Osteoblast (primary cell): Measurements from ENCODE around the gene DPP10. TPM values are rescaled to one million over a fixed set of nuclear protein-coding genes. Genes with fewer than 3 reads are reported as not detected.

ENCODE experiments used
- DNase-seq: peaks from one replicate; pipeline ENCODE4 v3.0.0; 2011; ENCODE audit warnings: low spot score, mixed read lengths; ENCODE audit not compliant: insufficient read length; ENCODE audit errors: missing footprints
- H2AFZ ChIP-seq: 2 replicates; pipeline ENCODE4 v1.6.0; 2011; ENCODE audit warnings: mild to moderate bottlenecking, low read length
- H3K27ac ChIP-seq: 2 replicates; pipeline ENCODE4 v1.5.1; 2011; ENCODE audit warnings: mild to moderate bottlenecking, low read depth, low read length, moderate library complexity
- H3K27me3 ChIP-seq: 2 replicates; pipeline ENCODE4 v1.6.0; 2012; ENCODE audit warnings: mild to moderate bottlenecking, control low read depth, inconsistent platforms, low read length, moderate library complexity; ENCODE audit not compliant: insufficient read depth
- H3K36me3 ChIP-seq: 2 replicates; pipeline ENCODE4 v1.5.1; 2011; ENCODE audit warnings: mild to moderate bottlenecking, low read length, control low read depth, moderate library complexity; ENCODE audit not compliant: insufficient read depth
- H3K4me1 ChIP-seq: 2 replicates; pipeline ENCODE4 v1.5.1; 2011; ENCODE audit warnings: mild to moderate bottlenecking, low read length, control low read depth, moderate library complexity; ENCODE audit not compliant: insufficient read depth
- H3K4me2 ChIP-seq: 2 replicates; pipeline ENCODE4 v1.6.0; 2011; ENCODE audit warnings: mild to moderate bottlenecking, low read length; ENCODE audit not compliant: insufficient read depth
- H3K4me3 ChIP-seq: fragments of 200-600 bp; sonication (generic); 3 replicates; pipeline ENCODE4 v1.5.1; 2012; ENCODE audit warnings: mild to moderate bottlenecking, low read length, inconsistent platforms; ENCODE audit not compliant: insufficient read depth
- H3K79me2 ChIP-seq: 2 replicates; pipeline ENCODE4 v1.6.0; 2012; ENCODE audit warnings: mild to moderate bottlenecking, low read length, control low read depth, inconsistent platforms; ENCODE audit not compliant: insufficient read depth
- H3K9me3 ChIP-seq: 2 replicates; pipeline ENCODE4 v1.5.1; 2011; ENCODE audit warnings: low read depth, low read length, control low read depth
- H4K20me1 ChIP-seq: 2 replicates; pipeline ENCODE4 v1.6.0; 2012; ENCODE audit warnings: mild to moderate bottlenecking, low read length, control low read depth; ENCODE audit not compliant: insufficient read depth
- CTCF ChIP-seq: IDR thresholded peaks from 2 replicates; pipeline ENCODE4 v1.5.1; 2011; ENCODE audit warnings: mild to moderate bottlenecking, low read depth, low read length, moderate library complexity; ENCODE audit errors: extremely low read depth
- total RNA-seq: library from RNA; depleted of rRNA; stranded (reverse); fragments of >200 nt; gene quantifications from 2 replicates; pipeline ENCODE4 v1.2.3, GENCODE V29; 2012

Gene DPP10
- total RNA-seq, 1 donor, result not detected

GRCh38 chr2:114698520-114698919 is 256.1 kb downstream of the DPP10 start:
- H3K4me3 ChIP-seq, result no peak overlapping the region
- H3K79me2 ChIP-seq, result no peaks in the 10 kb centered on the region
- no peaks in the 10 kb centered on the region for H3K27me3 ChIP-seq
- H2AFZ ChIP-seq, result no peak overlapping the region
- H3K36me3 ChIP-seq, result no peaks in the 10 kb centered on the region
- H3K4me2 ChIP-seq, result no peak overlapping the region
- no peak for TF ChIP-seq CTCF
- H3K9me3 ChIP-seq, result no peaks in the 10 kb centered on the region
- no peak for DNase-seq
- H3K4me1 ChIP-seq, result no peaks in the 10 kb centered on the region
- no peaks in the 10 kb centered on the region for H4K20me1 ChIP-seq
- no peak overlapping the region for H3K27ac ChIP-seq

GRCh38 chr2:114699423-114699944 is 257.0 kb downstream of the DPP10 start:
- Histone ChIP-seq H3K9me3 (no peaks in the 10 kb centered on the region), H3K4me2 (no peak overlapping the region), H3K4me3 (no peak overlapping the region), H2AFZ (no peak overlapping the region), H3K27ac (no peak overlapping the region), H4K20me1 (no peaks in the 10 kb centered on the region), H3K27me3 (no peaks in the 10 kb centered on the region), H3K4me1 (no peaks in the 10 kb centered on the region), H3K79me2 (no peaks in the 10 kb centered on the region), H3K36me3 (no peaks in the 10 kb centered on the region)
- TF ChIP-seq CTCF, result no peak
- DNase-seq, result no peak

- H3K27ac ChIP-seq, result no peak overlapping the region
- H3K4me1 ChIP-seq, result no peaks in the 10 kb centered on the region
- no peaks in the 10 kb centered on the region for H3K79me2 ChIP-seq
- H3K4me2 ChIP-seq, result no peak overlapping the region
- H4K20me1 ChIP-seq, result no peaks in the 10 kb centered on the region
- H3K36me3 ChIP-seq, result no peaks in the 10 kb centered on the region
- no peak overlapping the region for H3K4me3 ChIP-seq
- no peak overlapping the region for H2AFZ ChIP-seq
- H3K27me3 ChIP-seq, result no peaks in the 10 kb centered on the region
- no peaks in the 10 kb centered on the region for H3K9me3 ChIP-seq
- no peak for TF ChIP-seq CTCF
- no peak for DNase-seq
Measured at GRCh38 chr2:114700440-114700839, 258.0 kb downstream of the DPP10 start.

- Histone ChIP-seq H3K9me3 (no peaks in the 10 kb centered on the region), H2AFZ (no peak overlapping the region), H3K4me1 (no peaks in the 10 kb centered on the region), H4K20me1 (no peaks in the 10 kb centered on the region), H3K27ac (no peak overlapping the region), H3K36me3 (no peaks in the 10 kb centered on the region), H3K27me3 (no peaks in the 10 kb centered on the region), H3K79me2 (no peaks in the 10 kb centered on the region), H3K4me2 (no peak overlapping the region), H3K4me3 (no peak overlapping the region)
- no peak for TF ChIP-seq CTCF
- DNase-seq, result no peak
Measured at GRCh38 chr2:114709936-114710850, 267.8 kb downstream of the DPP10 start.
